ENCODE data around the gene PPP1R14B. TPM values are rescaled to one million over a fixed set of nuclear protein-coding genes. Genes with fewer than 3 reads are reported as not detected.
A peak's percentile ranks its signal among the peaks of the same experiment; 100 is the strongest.
"Not testable (repeated sequence)": the region's sequence is repeated elsewhere in the genome, so short reads cannot be mapped to it uniquely, and the experiment has no call there.

PPP1R14B gene
- total RNA-seq, 4 donors from 2014 or later: 178 to 230 (median 203) TPM

- no peak overlapping the region for H3K4me3 ChIP-seq (ENCODE audit: low read depth, poor library complexity, severe bottlenecking)
- DNase-seq (ENCODE audit: low spot score in 2 of 2): no peak
- WGBS, 2 donors: 86 to 91% methylated on average over 8 of the region's 8 CpGs
- no peak for TF ChIP-seq CTCF (IDR thresholded peaks at IDR 0.05)
- no peak for TF ChIP-seq POLR2A (IDR thresholded peaks at IDR 0.05)
- intact Hi-C loops (cut with DNase I; ENCODE audit: low total_unique reads): no loop called here
These were observed 3.0 kb upstream of the PPP1R14B start for GRCh38 chr11:64249563-64250414.

GRCh38 chr11:64249038-64249437 is 2.3 kb upstream of the PPP1R14B start:
- 92 to 97% methylated on average over 4 of the region's 4 CpGs for WGBS, 2 donors
- no peak for TF ChIP-seq POLR2A (IDR thresholded peaks at IDR 0.05)
- no peak for TF ChIP-seq CTCF (IDR thresholded peaks at IDR 0.05)
- H3K4me3 ChIP-seq (ENCODE audit: low read depth, poor library complexity, severe bottlenecking): no peak overlapping the region
- intact Hi-C loops (cut with DNase I; ENCODE audit: low total_unique reads): no loop called here
- DNase-seq (ENCODE audit: low spot score in 2 of 2): no peak

GRCh38 chr11:64248578-64248977 is 1.8 kb upstream of the PPP1R14B start:
- no peak for DNase-seq (ENCODE audit: low spot score in 2 of 2)
- 56 to 84% methylated on average over 6 to 7 of the region's 7 CpGs for WGBS, 2 donors
- no peak overlapping the region for H3K4me3 ChIP-seq (ENCODE audit: low read depth, poor library complexity, severe bottlenecking)
- intact Hi-C loops (cut with DNase I; ENCODE audit: low total_unique reads): no loop called here
- TF ChIP-seq POLR2A (IDR thresholded peaks at IDR 0.05) (no peak), CTCF (IDR thresholded peaks at IDR 0.05) (no peak)

GRCh38 chr11:64247729-64248531 is 1.2 kb upstream of the PPP1R14B start:
- no peak for DNase-seq (ENCODE audit: low spot score in 2 of 2)
- no peak overlapping the region for H3K4me3 ChIP-seq (ENCODE audit: low read depth, poor library complexity, severe bottlenecking)
- TF ChIP-seq POLR2A (IDR thresholded peaks at IDR 0.05): no peak
- no peak for TF ChIP-seq CTCF (IDR thresholded peaks at IDR 0.05)
- 35 to 40% methylated on average over 31 of the region's 31 CpGs for WGBS, 2 donors
- intact Hi-C loops (cut with DNase I; ENCODE audit: low total_unique reads): no loop called here

- intact Hi-C loops (cut with DNase I; ENCODE audit: low total_unique reads); DNase-seq (ENCODE audit: low spot score in 2 of 2): not testable (repeated sequence)
- H3K4me3 ChIP-seq (ENCODE audit: low read depth, poor library complexity, severe bottlenecking): peak overlapping the region; percentile 74
- WGBS, 2 donors: no CpG with 5 or more reads among the region's 43 CpGs
These were observed 197 bp downstream of the PPP1R14B start for GRCh38 chr11:64246621-64246870.

GRCh38 chr11:64245797-64246620 is 734 bp downstream of the PPP1R14B start:
- WGBS, 2 donors: 1 to 2% methylated on average over 30 to 34 of the region's 46 CpGs
- peak; percentile 90 to 98 for DNase-seq (ENCODE audit: low spot score in 2 of 2)
- intact Hi-C loops (cut with DNase I; ENCODE audit: low total_unique reads): no loop called here
- TF ChIP-seq POLR2A (IDR thresholded peaks at IDR 0.05) (no peak), CTCF (IDR thresholded peaks at IDR 0.05) (no peak)
- peak overlapping the region; percentile 74 for H3K4me3 ChIP-seq (ENCODE audit: low read depth, poor library complexity, severe bottlenecking)

Data from lower leg skin (tissue), 4 donors.